GM10266 (cell line): ENCODE results near the gene CNTNAP5.

Experiments used
- DNase-seq: peaks from one replicate; pipeline ENCODE4 v3.0.0; 2012; ENCODE audit errors: extremely low spot score
- TF ChIP-seq, protein P1 (sequence below): IDR thresholded peaks from 2 replicates; pipeline ENCODE4 v1.5.1; 2012; ENCODE audit warnings: mild to moderate bottlenecking, low read depth; ENCODE audit not compliant: control insufficient read depth, insufficient read depth; ENCODE audit errors: missing control alignments

Gene CNTNAP5

DNA sequence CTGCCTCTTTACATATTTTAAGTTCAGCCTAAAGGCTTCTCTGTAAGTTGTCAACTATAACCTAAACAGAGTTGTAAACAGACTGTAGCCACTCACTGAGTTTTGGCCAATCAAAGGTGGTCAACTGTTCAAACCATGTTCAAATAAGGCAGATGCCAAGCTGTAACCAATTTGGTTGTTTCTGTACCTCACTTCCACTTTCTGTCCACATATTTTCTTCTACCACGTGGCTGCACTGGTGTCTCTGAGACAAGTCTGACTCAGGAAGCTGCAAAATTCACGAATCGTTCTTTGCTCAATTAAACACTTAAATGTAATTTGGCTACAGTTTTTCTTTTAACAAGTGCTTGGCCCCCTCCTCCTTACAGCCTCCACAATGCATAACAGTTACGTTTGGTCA lies 555.2 kb downstream of the CNTNAP5 start:
- DNase-seq, result no peak
- TF ChIP-seq, protein P1, sequence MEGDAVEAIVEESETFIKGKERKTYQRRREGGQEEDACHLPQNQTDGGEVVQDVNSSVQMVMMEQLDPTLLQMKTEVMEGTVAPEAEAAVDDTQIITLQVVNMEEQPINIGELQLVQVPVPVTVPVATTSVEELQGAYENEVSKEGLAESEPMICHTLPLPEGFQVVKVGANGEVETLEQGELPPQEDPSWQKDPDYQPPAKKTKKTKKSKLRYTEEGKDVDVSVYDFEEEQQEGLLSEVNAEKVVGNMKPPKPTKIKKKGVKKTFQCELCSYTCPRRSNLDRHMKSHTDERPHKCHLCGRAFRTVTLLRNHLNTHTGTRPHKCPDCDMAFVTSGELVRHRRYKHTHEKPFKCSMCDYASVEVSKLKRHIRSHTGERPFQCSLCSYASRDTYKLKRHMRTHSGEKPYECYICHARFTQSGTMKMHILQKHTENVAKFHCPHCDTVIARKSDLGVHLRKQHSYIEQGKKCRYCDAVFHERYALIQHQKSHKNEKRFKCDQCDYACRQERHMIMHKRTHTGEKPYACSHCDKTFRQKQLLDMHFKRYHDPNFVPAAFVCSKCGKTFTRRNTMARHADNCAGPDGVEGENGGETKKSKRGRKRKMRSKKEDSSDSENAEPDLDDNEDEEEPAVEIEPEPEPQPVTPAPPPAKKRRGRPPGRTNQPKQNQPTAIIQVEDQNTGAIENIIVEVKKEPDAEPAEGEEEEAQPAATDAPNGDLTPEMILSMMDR, result no peak

DNA sequence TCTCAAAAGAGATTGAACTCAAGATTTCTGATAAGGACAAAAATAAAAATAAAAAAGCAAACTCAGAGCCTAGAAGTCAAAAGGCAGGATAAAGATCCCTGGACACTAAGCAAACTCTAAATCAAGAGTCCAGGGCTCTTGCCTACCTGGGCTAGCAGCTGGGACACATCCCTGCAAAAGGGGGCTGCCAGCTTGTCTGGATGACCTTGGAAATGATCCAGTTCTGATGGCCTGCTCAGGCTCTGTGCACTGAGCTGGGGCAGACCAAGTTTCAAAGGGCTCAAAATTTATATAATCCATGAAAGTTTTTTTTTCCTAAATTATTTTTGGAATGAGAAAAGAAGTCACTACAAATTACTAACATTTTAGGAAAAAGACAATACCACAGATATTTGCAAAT lies 557.3 kb downstream of the CNTNAP5 start:
- TF ChIP-seq, protein P1, result no peak
- no peak for DNase-seq

DNA sequence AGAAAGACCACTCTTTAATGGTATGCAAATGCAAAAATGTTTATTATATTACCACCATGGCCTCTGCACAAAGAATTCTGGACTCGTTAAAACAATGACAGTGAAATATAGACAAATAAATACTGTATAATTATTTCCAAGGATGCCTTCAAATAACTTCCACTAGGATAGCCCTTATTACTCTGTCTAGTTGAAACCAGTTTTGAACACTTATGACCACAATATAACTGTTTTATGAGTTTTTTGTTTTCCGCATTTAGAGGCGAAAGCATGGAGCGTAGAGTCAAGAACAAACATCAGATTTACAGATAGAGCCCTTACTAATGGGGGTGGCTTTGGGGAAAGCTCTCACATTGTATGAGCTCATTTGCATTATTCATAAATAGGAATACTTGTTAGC lies 559.5 kb downstream of the CNTNAP5 start:
- TF ChIP-seq, protein P1, result no peak
- no peak for DNase-seq

DNA sequence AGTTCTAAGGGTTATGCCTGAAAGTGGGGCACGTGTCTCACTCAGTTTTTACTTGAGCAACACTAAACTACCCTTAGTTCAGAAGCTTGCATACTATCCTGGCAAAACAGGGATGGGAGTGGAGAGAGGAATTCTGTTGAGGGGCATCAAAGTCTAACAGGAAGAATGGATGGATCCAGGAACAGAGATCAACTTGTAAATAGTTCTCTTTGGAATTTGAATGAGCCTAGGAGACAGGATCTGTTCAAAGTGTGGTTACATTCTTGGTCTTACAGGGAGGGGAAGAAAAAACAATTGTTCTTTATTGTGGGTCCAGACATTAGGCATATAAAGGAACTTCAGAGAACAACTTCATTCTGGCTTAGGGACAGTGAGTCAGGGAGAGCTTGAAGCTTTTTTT lies 560.2 kb downstream of the CNTNAP5 start:
- TF ChIP-seq, protein P1, result no peak
- DNase-seq, result no peak

DNA sequence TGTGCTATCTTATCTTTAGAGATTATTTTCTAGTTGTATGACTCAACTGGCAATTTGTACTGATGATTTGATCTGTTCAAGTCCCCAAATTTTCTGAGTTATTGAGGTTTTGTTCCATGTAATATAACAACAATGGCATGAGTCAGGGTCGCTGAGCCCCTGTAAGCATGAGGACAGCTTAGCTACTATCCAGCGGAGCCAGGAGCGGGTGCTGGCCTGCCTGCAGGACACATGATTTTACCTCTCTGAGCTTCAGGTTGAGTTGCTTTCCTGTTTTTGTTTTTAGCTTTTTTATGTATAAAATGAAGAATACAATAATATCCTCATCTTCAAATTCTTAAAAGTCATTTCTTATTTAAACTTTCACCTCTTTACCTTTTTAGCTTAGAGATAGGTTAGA lies 561.1 kb downstream of the CNTNAP5 start:
- no peak for DNase-seq
- TF ChIP-seq, protein P1, result no peak

DNA sequence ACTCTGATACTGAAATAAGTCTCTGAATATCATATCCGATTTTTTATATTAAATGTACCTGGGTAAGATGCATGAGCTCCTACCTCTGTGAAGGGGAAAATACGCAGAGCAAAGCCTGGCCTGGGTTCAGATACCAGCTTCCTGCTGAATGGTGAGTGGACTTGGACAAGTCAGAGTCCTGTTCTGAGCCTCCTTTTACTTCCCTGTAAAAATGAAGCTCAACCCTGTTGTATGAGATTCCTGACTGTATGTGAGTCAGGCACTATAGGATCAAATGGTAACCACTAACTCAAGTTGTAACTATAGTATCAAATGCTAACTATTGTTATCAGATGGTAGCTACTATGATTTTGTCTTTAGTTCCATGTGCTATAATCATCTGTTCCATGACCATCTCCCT lies 561.7 kb downstream of the CNTNAP5 start:
- TF ChIP-seq, protein P1, result no peak
- DNase-seq, result no peak

DNA sequence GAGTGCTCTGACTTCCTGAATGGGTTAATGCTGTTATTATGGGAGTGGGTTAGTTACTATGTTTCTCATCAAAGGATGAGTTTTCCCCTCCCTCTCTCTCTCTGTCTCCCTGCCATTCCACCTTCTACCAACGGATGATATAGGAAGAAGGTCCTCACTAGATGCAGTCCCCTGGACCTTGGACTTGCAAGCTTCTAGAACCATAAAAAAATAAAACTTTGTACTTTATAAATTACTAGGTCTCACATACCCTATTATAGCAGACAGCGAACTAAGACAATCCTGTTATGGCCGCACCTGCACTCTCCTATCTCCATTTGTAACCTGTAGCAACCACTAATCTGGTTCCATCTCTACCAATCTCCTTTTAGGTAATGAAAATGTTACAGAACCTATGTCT lies 564.9 kb downstream of the CNTNAP5 start:
- TF ChIP-seq, protein P1, result no peak
- no peak for DNase-seq
